Measurements from ENCODE around the gene TRIM17.
A peak's percentile ranks its signal among the peaks of the same experiment; 100 is the strongest.

Gene TRIM17

GRCh38 chr1:228378090-228378872 is 38.4 kb downstream of the TRIM17 start:
- peak; percentile 57 for DNase-seq

- no peak for DNase-seq
These were observed 39.0 kb downstream of the TRIM17 start for GRCh38 chr1:228377664-228378089.

- DNase-seq: no peak
These were observed 39.7 kb downstream of the TRIM17 start for GRCh38 chr1:228376651-228377631.

GRCh38 chr1:228376262-228376628 is 40.4 kb downstream of the TRIM17 start:
- DNase-seq: no peak

GRCh38 chr1:228375578-228376261 is 40.9 kb downstream of the TRIM17 start:
- no peak for DNase-seq

GRCh38 chr1:228374711-228375577 is 41.7 kb downstream of the TRIM17 start:
- no peak for DNase-seq

GRCh38 chr1:228373681-228374571 is 42.7 kb downstream of the TRIM17 start:
- no peak for DNase-seq

GRCh38 chr1:228373004-228373680 is 43.5 kb downstream of the TRIM17 start:
- DNase-seq: no peak

GRCh38 chr1:228372183-228373003 is 44.3 kb downstream of the TRIM17 start:
- DNase-seq: no peak

GRCh38 chr1:228371741-228372182 is 44.9 kb downstream of the TRIM17 start:
- DNase-seq: no peak

GRCh38 chr1:228370941-228371740 is 45.5 kb downstream of the TRIM17 start:
- no peak for DNase-seq

GRCh38 chr1:228370439-228370940 is 46.2 kb downstream of the TRIM17 start:
- DNase-seq: no peak

- DNase-seq: no peak
These were observed 46.8 kb downstream of the TRIM17 start for GRCh38 chr1:228369608-228370438.

- no peak for DNase-seq
These were observed 47.7 kb downstream of the TRIM17 start for GRCh38 chr1:228368801-228369607.

- DNase-seq: no peak
These were observed 48.6 kb downstream of the TRIM17 start for GRCh38 chr1:228367798-228368791.
